GM12891 (cell line): Measurements from ENCODE around the gene PGBD5.

ENCODE experiments used
- PAX5 ChIP-seq: IDR thresholded peaks from 2 replicates; pipeline ENCODE4 v1.6.1; 2011; ENCODE audit warnings: low read length, moderate library complexity, mild to moderate bottlenecking; ENCODE audit not compliant: insufficient read depth, severe bottlenecking
- POLR2A ChIP-seq: IDR thresholded peaks from 2 replicates; pipeline ENCODE4 v1.6.1; 2011; ENCODE audit warnings: low read depth, low read length, control low read depth
- POLR2AphosphoS5 ChIP-seq: IDR thresholded peaks from 2 replicates; pipeline ENCODE4 v1.6.1; 2011; ENCODE audit warnings: low read depth, low read length, control low read depth
- TAF1 ChIP-seq: IDR thresholded peaks from 2 replicates; pipeline ENCODE4 v1.6.1; 2011; ENCODE audit warnings: low read depth, low read length, control low read depth

- TF ChIP-seq POLR2A (no peak), POLR2AphosphoS5 (no peak), PAX5 (no peak), TAF1 (no peak)
Measured at GRCh38 chr1:230469271-230469670, 43.1 kb upstream of the PGBD5 start.
